ENCODE data around the gene GCNT1.
A peak's percentile ranks its signal among the peaks of the same experiment; 100 is the strongest.
"Not testable (repeated sequence)": the region's sequence is repeated elsewhere in the genome, so short reads cannot be mapped to it uniquely, and the experiment has no call there.

Gene GCNT1

GRCh38 chr9:76444322-76444929 lies 14.6 kb upstream of the GCNT1 start:
- no peak for DNase-seq

- no peak for DNase-seq
These were observed 13.0 kb upstream of the GCNT1 start for GRCh38 chr9:76445976-76446375.

GRCh38 chr9:76448501-76448900 lies 10.5 kb upstream of the GCNT1 start:
- DNase-seq = no peak

GRCh38 chr9:76451234-76451633 lies 7.7 kb upstream of the GCNT1 start:
- no peak for DNase-seq

GRCh38 chr9:76452839-76453238 lies 6.1 kb upstream of the GCNT1 start:
- peak; percentile 60 for DNase-seq

GRCh38 chr9:76453785-76454184 lies 5.2 kb upstream of the GCNT1 start:
- no peak for DNase-seq

- no peak for DNase-seq
These were observed 4.7 kb upstream of the GCNT1 start for GRCh38 chr9:76454311-76454710.

GRCh38 chr9:76456202-76456926 lies 2.6 kb upstream of the GCNT1 start:
- DNase-seq = peak; percentile 89

- DNase-seq = peak; percentile 82
These were observed 983 bp downstream of the GCNT1 start for GRCh38 chr9:76459694-76460635.

GRCh38 chr9:76462126-76462525 lies 3.1 kb downstream of the GCNT1 start:
- DNase-seq = no peak

- DNase-seq = no peak
These were observed 4.2 kb downstream of the GCNT1 start for GRCh38 chr9:76463211-76463610.

- no peak for DNase-seq
These were observed 5.7 kb downstream of the GCNT1 start for GRCh38 chr9:76464706-76465105.

GRCh38 chr9:76465442-76466298 lies 6.7 kb downstream of the GCNT1 start:
- DNase-seq = no peak

GRCh38 chr9:76466299-76466605 lies 7.3 kb downstream of the GCNT1 start:
- no peak for DNase-seq

- DNase-seq = no peak
These were observed 15.4 kb downstream of the GCNT1 start for GRCh38 chr9:76474419-76474818.

- no peak for DNase-seq
These were observed 16.7 kb downstream of the GCNT1 start for GRCh38 chr9:76475686-76476085.

GRCh38 chr9:76477818-76478217 lies 18.8 kb downstream of the GCNT1 start:
- not testable (repeated sequence) for DNase-seq

- DNase-seq = no peak
These were observed 19.2 kb downstream of the GCNT1 start for GRCh38 chr9:76478226-76478625.

- not testable (repeated sequence) for DNase-seq
These were observed 20.4 kb downstream of the GCNT1 start for GRCh38 chr9:76479337-76479736.

- no peak for DNase-seq
These were observed 27.2 kb downstream of the GCNT1 start for GRCh38 chr9:76486151-76486550.

GRCh38 chr9:76490249-76490990 lies 31.4 kb downstream of the GCNT1 start:
- DNase-seq = no peak

- not testable (repeated sequence) for DNase-seq
These were observed 32.1 kb downstream of the GCNT1 start for GRCh38 chr9:76491056-76491455.
